GM19397 (cell line): ENCODE data around the gene ROS1.
"Not testable (repeated sequence)": the region's sequence is repeated elsewhere in the genome, so short reads cannot be mapped to it uniquely, and the experiment has no call there.

Experiments used
- ATAC-seq: cut with Tn5 transposase; IDR thresholded peaks from one replicate; pipeline ENCODE4 v1.9.1; 2021; ENCODE audit warnings: mild to moderate bottlenecking, moderate library complexity; ENCODE audit not compliant: unreplicated experiment

ROS1 gene

GRCh38 chr6:117425431-117426153, at the start of gene ROS1:
TSS of gene ROS1 (minus strand) at chr6:117425942. CDS start at chr6:117425656, 286 bp downstream.
- ATAC-seq, result no peak

DNA sequence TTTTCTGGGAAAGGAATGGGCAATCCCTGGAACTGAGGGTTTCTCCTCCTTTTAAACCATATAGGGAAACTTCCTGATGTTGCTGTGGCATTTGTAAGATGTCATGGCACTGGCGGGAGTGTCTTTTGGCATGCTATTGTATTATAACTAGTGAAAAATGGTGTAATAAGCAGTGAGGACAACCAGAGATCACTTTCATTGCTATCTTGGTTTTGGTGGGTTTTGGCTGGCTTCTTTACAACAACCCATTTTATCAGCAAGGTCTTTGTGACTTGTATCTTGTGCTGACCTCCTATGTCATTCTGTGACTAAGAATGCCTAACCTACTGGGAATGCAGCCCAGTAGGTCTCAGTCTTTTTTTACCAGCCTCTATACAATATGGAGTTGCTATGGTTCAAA, 47.7 kb upstream of the ROS1 start:
- ATAC-seq, result no peak

- no peak for ATAC-seq
These were observed 46.9 kb upstream of the ROS1 start for GRCh38 chr6:117472667-117473066.

- ATAC-seq, result no peak
These were observed 44.0 kb upstream of the ROS1 start for GRCh38 chr6:117469791-117470190.

- ATAC-seq, result no peak
These were observed 43.6 kb upstream of the ROS1 start for GRCh38 chr6:117469356-117469755.

DNA sequence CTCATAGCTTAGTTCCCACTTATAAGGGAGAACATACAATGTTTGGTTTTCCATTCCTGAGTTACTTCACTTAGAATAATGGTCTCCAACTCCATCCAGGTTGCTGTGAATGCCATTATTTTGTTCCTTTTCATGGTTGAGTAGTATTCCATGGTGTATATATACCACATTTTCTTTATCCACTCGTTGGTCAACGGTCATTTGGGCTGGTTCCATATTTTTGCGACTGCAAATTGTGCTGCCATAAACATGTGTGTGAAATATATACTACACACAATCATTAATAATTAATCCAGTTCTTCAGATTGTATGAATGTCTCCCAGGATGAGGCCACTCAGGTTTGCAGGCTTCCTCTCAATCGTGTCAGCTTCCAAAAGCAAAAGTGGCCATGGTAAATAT, 42.8 kb upstream of the ROS1 start:
- ATAC-seq, result not testable (repeated sequence)

GRCh38 chr6:117467876-117468275, 42.1 kb upstream of the ROS1 start:
- ATAC-seq, result no peak

DNA sequence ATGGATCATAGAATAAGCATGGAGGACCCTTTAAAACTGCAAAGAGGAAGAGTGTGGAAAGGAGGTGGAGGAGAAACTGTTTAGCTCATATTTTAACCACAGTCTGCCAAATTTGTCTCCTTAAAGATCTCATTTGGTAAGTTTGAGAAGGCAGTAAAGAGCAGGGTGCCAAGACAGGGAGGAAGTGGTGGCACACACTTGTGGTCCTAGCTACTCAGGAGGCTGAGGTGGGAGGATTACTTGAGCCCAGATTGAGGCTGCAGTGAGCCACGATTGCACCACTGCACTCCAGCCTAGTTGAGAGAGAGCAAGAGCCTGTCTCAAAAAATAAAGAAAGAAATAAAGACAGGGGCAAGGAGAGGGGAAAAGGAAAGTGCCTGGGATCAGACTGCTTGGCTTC, 39.9 kb upstream of the ROS1 start:
- ATAC-seq, result no peak

- ATAC-seq, result no peak
These were observed 39.0 kb upstream of the ROS1 start for GRCh38 chr6:117464700-117465099.

- no peak for ATAC-seq
These were observed 38.3 kb upstream of the ROS1 start for GRCh38 chr6:117463762-117464665.

- ATAC-seq, result no peak
These were observed 33.6 kb upstream of the ROS1 start for GRCh38 chr6:117459204-117459944.

DNA sequence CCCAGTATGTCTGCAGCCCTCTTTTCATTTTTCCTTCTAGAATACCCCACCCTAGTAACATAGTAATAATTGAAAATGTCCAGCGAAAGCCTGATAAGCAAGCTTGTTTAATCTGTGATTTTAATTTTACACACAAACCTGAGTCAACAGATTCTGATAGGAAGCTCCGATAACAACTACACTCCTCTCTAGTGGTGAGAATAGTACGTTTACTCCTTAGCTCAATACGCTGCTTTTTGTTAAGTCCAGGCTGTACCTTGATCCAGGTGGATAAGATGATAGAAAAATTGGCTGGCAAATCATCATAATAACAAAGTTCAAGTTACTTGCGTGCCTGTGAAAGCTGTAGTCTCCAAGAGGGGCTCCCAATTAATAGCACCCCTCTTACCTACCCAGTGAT, 31.3 kb upstream of the ROS1 start:
- ATAC-seq, result no peak

GRCh38 chr6:117456250-117456649, 30.5 kb upstream of the ROS1 start:
- no peak for ATAC-seq

- no peak for ATAC-seq
These were observed 25.9 kb upstream of the ROS1 start for GRCh38 chr6:117451671-117452070.

GRCh38 chr6:117449549-117450439, 24.1 kb upstream of the ROS1 start:
- no peak for ATAC-seq

- no peak for ATAC-seq
These were observed 23.2 kb upstream of the ROS1 start for GRCh38 chr6:117448732-117449485.

DNA sequence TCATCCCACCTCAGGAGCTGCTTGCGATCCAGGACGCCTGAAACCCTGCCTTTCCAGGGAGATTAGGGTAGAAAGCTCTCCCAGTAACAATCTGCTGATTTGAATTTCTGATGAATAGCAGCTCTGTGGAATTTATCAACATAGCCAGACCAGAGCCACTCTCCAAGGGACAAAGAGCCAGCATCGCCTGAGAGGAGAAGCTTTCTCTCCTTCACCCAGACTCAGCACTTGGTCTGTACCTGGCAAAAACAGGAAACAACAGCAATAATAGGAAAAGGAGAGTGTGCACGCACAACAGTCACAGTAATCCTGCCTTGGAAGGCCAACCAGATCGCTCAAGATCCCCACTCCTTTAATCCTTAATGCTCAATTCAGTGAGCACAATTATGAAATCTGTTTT, 22.3 kb upstream of the ROS1 start:
- no peak for ATAC-seq

DNA sequence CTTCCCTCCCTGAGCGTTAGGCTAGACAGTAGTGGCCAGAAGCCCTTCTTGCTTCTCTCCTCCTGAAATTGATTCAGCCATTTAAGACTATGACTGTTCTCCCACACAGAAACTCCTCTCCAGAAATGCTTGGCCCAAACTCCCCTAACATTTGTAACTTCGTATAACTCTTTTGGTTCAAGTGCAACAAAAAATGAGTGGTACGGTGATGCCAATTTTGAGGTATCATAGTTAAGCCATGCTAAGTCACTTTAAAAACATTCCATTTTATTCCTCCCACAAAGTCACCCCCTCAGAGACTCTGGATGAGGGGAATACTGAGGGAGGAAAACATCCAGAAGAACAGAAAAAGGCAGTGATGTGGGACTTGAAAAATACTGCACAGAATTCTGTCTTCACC, 21.1 kb upstream of the ROS1 start:
- no peak for ATAC-seq

- ATAC-seq, result no peak
These were observed 18.9 kb upstream of the ROS1 start for GRCh38 chr6:117444600-117444999.

DNA sequence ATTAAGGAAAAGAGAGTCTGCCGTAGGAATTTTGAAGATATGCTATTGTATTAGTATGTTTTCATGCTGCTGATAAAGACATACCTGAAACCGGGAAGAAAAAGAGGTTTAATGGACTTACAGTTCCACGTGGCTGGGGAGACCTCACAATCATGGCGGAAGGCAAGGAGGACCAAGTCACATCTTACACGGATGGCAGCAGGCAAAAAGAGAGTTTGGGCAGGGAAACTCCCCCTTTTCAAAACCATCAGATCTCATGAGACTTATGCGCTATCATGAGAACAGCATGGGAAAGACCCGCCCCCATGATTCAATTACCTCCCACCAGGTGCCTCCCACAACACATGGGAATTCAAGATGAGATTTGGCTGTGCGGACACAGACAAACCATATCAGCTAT, 16.6 kb upstream of the ROS1 start:
- not testable (repeated sequence) for ATAC-seq
